K562 (cell line): ENCODE data around the gene ZNF776. TPM values are rescaled to one million over a fixed set of nuclear protein-coding genes. Genes with fewer than 3 reads are reported as not detected.

Experiments used
- CBX8 ChIP-seq: fragments of 200-600 bp; sonication (generic); IDR thresholded peaks from 2 replicates; pipeline ENCODE4 v1.6.1; 2012; ENCODE audit warnings: borderline replicate concordance, mixed run types, low read depth, mild to moderate bottlenecking, moderate library complexity, mixed read lengths, low read length, control low read depth, inconsistent platforms; ENCODE audit not compliant: poor library complexity, severe bottlenecking; ENCODE audit errors: extremely low read depth
- CCNT2 ChIP-seq: IDR thresholded peaks from 2 replicates; pipeline ENCODE4 v1.6.1; 2011; ENCODE audit warnings: borderline replicate concordance, low read depth, mild to moderate bottlenecking, moderate library complexity, mixed read lengths, low read length; ENCODE audit not compliant: insufficient read length; ENCODE audit errors: extremely low read depth
- CHD2 ChIP-seq: IDR thresholded peaks from 2 replicates; pipeline ENCODE4 v1.6.1; 2011; ENCODE audit warnings: low read depth, low read length
- CREB3L1 ChIP-seq: fragments of 450-650 bp; IDR thresholded peaks from 2 replicates; pipeline ENCODE4 v1.6.1; 2014; ENCODE audit warnings: low read depth, mild to moderate bottlenecking, moderate library complexity, borderline replicate concordance
- CREM ChIP-seq: IDR thresholded peaks from 2 replicates; pipeline ENCODE4 v1.6.1; 2014; ENCODE audit warnings: antibody characterized with exemption, low read depth
- CTCF ChIP-seq, 3 experiments: IDR thresholded peaks in 2 of 3; conservative IDR thresholded peaks in 1 of 3; 2 replicates each; pipeline ENCODE4 v1.5.1; 2011 to 2012; ENCODE audit warnings: low read length in 3 of 3, mild to moderate bottlenecking in 3 of 3, control low read depth in 2 of 3, improper control_type of control experiment in 1 of 3, inconsistent platforms in 1 of 3, low read depth in 1 of 3, mixed read lengths in 1 of 3, moderate library complexity in 1 of 3; ENCODE audit not compliant: insufficient read depth in 2 of 3
- ETS1 ChIP-seq: conservative IDR thresholded peaks from 2 replicates; pipeline ENCODE4 v1.6.1; 2011; ENCODE audit warnings: low read depth, mild to moderate bottlenecking, low read length; ENCODE audit not compliant: control insufficient read depth
- FOXK2 ChIP-seq, 2 experiments: fragments of 450-650 bp; IDR thresholded peaks in 1 of 2; conservative IDR thresholded peaks in 1 of 2; 2 replicates each; pipeline ENCODE4 v1.6.1; 2016; ENCODE audit warnings: low read depth in 2 of 2, mild to moderate bottlenecking in 1 of 2
- GABPB1 ChIP-seq: sonication (generic); formaldehyde crosslinking; IDR thresholded peaks from 2 replicates; pipeline ENCODE4 v1.8.0; 2022; ENCODE audit warnings: mild to moderate bottlenecking, missing genetic modification reagents
- HCFC1 ChIP-seq: IDR thresholded peaks from 2 replicates; pipeline ENCODE4 v1.6.1; 2012; ENCODE audit warnings: low read depth, low read length, improper control_type of control experiment
- MXI1 ChIP-seq: IDR thresholded peaks from 2 replicates; pipeline ENCODE4 v1.6.1; 2011; ENCODE audit warnings: low read depth, mild to moderate bottlenecking, improper control_type of control experiment, low read length
- NR1H2 ChIP-seq: sonication (generic); formaldehyde crosslinking; IDR thresholded peaks from 2 replicates; pipeline ENCODE4 v1.4.0; 2020; ENCODE audit warnings: mild to moderate bottlenecking, missing genetic modification reagents
- PKNOX1 ChIP-seq: fragments of 450-650 bp; IDR thresholded peaks from 2 replicates; pipeline ENCODE4 v1.6.1; 2016
- PML ChIP-seq: IDR thresholded peaks from 2 replicates; pipeline ENCODE4 v1.6.1; 2012; ENCODE audit warnings: low read length, inconsistent platforms
- RB1 ChIP-seq: fragments of 450-650 bp; IDR thresholded peaks from 2 replicates; pipeline ENCODE4 v1.6.1; 2017; ENCODE audit warnings: low read depth, mild to moderate bottlenecking
- SNRNP70 ChIP-seq: fragments of 200-400 bp; formaldehyde crosslinking; optimal IDR thresholded peaks from 2 replicates; pipeline ENCODE3; 2017; ENCODE audit warnings: low read depth, low read length
- ZNF511 ChIP-seq: sonication (generic); formaldehyde crosslinking; IDR thresholded peaks from 2 replicates; pipeline ENCODE4 v1.8.0; 2022; ENCODE audit warnings: mild to moderate bottlenecking, missing genetic modification reagents
- polyA plus RNA-seq, 8 experiments: library from polyadenylated mRNA; depleted of rRNA in 4 of 8; stranded (reverse) in 5 of 8; unstranded in 3 of 8; fragments of >200 nt; fragmentation: Nextera tagmentation in 2 of 8; fragmentation: Illumina TruSeq in 1 of 8; extraction: Ambion mirVana in 2 of 8; extraction: Trizol in 1 of 8; gene quantifications; 2 replicates each; pipeline versions ENCODE4 v1.2.1 to v1.2.3, GENCODE V29; 2011 to 2014; ENCODE audit warnings: inconsistent platforms in 1 of 8, missing spikeins in 1 of 8
- total RNA-seq, 7 experiments: library from RNA; depleted of rRNA in 6 of 7; stranded (reverse); fragments of >200 nt in 6 of 7; fragmentation: Illumina TruSeq in 2 of 7; extraction: Trizol in 2 of 7; gene quantifications; 2 replicates each; pipeline versions ENCODE4 v1.2.1 to v1.2.3, GENCODE V29; 2011 to 2021; ENCODE audit warnings: low replicate concordance in 1 of 7

ZNF776 gene
- total and polyA plus RNA-seq, 9 of the 15 experiments (the other 6 are each of a cell fraction or from before 2014, with no cell fraction given), result 2.2 to 16.9 (median 8.2) TPM

GRCh38 chr19:57769345-57770131 is 22.9 kb downstream of the ZNF776 start, which contains the start of gene ZNF586 (continued):
- TF ChIP-seq SNRNP70 (no peak), CCNT2 (no peak), CHD2 (peak; percentile 50), MXI1 (0 out of 2 replicates have a peak, but pooled peaks have one; percentile 31), HCFC1 (peak; percentile 95), PKNOX1 (peak; percentile 76), ZNF511 (CRISPR knock-in tag) (peak; percentile 66; the same call in 1 of the 2 replicates), RB1 (peak; percentile 57; the same call in 1 of the 2 replicates), FOXK2 (conservative IDR thresholded peaks at IDR 0.05 in 1 of 2, IDR thresholded peaks at IDR 0.05 in 1 of 2; ENCODE audit: low read depth in 2 of 2) (0 out of 4 replicates have a peak, but pooled peaks have one; percentile 30 to 37), ETS1 (peak; percentile 90), PML (0 out of 2 replicates have a peak, but pooled peaks have one; percentile 18), CREB3L1 (peak; percentile 87), CREM (peak; percentile 86), CBX8 (no peak), GABPB1 (CRISPR knock-in tag) (peak; percentile 92), NR1H2 (CRISPR knock-in tag) (no peak), CTCF (IDR thresholded peaks at IDR 0.05 in 2 of 3, conservative IDR thresholded peaks at IDR 0.05 in 1 of 3; ENCODE audit: insufficient read depth in 2 of 3, low read depth in 1 of 3, low read length in 3 of 3) (no peak)
